Measurements from ENCODE around the gene PGC.

DNA sequence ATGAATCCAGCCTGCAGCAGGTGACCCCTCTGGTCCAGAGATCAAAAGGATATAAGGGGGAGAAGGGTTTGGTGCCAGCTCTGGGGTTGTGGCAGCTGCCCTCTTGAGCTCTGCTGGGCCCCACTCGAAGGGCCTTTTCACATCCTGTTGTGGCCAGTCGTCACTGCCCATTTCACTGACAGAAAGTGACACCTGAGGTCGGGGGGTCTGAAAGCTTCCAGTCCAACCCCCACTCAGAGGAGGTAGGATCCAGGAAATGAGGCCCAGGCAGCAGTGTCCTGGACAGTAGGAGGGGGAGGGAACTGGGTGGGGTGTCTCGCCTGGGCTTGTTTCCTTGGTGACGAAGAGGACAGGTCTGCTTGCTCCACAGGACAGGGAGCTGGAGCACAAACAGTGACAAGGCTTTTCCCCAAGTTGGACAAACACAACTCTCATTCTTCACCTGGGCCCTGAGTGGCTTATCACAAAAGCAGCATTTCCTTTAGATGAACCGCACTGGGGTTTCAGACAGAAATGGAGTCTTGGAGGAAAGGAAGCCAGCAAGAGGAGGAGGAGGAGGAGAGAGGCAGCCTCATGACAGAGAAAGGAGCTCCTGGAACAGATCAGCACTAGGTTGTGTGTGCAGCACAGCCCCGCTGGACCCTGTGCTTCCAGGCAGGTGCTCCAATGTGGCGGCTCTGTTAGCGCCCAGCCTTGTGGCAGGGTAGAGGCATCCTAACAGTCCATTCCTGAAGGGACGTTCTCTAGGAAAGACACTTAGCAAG, 21.5 kb upstream of the PGC start:
- no peak for TF ChIP-seq CTCF (IDR thresholded peaks at IDR 0.05 in 8 of 11, conservative IDR thresholded peaks at IDR 0.05 in 3 of 11)
- TF ChIP-seq POLR2A (IDR thresholded peaks at IDR 0.05) = no peak
